GM13977 (cell line): Measurements from ENCODE around the gene EEF2.

Experiments used
- DNase-seq: peaks from one replicate; pipeline ENCODE4 v3.0.0; 2012; ENCODE audit warnings: low spot score
- in situ Hi-C: fragments of 300-500 bp; cut with MboI; formaldehyde crosslinking; loops from one replicate; pipeline ENCODE4 v1.12.0; 2022; ENCODE audit warnings: low sequenced_read_pairs, low pct_unique_long_range_greater_than_20kb, mixed read lengths, inconsistent platforms; ENCODE audit not compliant: unreplicated experiment
- TF ChIP-seq, protein P1 (sequence below): IDR thresholded peaks from 2 replicates; pipeline ENCODE4 v1.5.1; 2012; ENCODE audit warnings: mild to moderate bottlenecking, control low read depth; ENCODE audit not compliant: insufficient read depth; ENCODE audit errors: extremely low read depth, missing control alignments

EEF2 gene

DNA sequence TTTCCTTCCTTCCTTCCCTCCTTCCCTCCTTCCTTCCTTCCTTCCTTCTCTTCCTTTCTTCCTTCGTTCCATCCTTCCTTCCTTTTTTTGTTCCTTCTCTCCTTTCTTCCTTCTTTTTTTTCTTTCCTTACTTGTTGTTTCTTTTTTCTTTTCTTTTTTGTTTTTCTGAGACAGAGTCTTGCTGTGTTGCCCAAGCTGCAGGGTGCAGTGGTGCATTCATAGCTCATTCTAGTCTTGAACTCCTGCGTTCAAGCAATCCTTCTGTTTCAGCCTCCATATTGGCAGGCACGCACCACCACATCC is 5.5 kb upstream of the EEF2 start:
- in situ Hi-C loops = no loop called here
- TF ChIP-seq, protein P1, sequence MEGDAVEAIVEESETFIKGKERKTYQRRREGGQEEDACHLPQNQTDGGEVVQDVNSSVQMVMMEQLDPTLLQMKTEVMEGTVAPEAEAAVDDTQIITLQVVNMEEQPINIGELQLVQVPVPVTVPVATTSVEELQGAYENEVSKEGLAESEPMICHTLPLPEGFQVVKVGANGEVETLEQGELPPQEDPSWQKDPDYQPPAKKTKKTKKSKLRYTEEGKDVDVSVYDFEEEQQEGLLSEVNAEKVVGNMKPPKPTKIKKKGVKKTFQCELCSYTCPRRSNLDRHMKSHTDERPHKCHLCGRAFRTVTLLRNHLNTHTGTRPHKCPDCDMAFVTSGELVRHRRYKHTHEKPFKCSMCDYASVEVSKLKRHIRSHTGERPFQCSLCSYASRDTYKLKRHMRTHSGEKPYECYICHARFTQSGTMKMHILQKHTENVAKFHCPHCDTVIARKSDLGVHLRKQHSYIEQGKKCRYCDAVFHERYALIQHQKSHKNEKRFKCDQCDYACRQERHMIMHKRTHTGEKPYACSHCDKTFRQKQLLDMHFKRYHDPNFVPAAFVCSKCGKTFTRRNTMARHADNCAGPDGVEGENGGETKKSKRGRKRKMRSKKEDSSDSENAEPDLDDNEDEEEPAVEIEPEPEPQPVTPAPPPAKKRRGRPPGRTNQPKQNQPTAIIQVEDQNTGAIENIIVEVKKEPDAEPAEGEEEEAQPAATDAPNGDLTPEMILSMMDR = no peak
- no peak for DNase-seq

- in situ Hi-C loops = no loop called here
- TF ChIP-seq, protein P1 = peak; percentile 85
Observed at GRCh38 chr19:3987619-3988371, 2.5 kb upstream of the EEF2 start.

GRCh38 chr19:3986260-3987041 is 1.2 kb upstream of the EEF2 start:
- TF ChIP-seq, protein P1 = peak; percentile 59
- in situ Hi-C loops = no loop called here
- DNase-seq = peak; percentile 65

More at GRCh38 chr19:3987619-3988371, 2.5 kb upstream of the EEF2 start:
- peak; percentile 87 for DNase-seq

DNA sequence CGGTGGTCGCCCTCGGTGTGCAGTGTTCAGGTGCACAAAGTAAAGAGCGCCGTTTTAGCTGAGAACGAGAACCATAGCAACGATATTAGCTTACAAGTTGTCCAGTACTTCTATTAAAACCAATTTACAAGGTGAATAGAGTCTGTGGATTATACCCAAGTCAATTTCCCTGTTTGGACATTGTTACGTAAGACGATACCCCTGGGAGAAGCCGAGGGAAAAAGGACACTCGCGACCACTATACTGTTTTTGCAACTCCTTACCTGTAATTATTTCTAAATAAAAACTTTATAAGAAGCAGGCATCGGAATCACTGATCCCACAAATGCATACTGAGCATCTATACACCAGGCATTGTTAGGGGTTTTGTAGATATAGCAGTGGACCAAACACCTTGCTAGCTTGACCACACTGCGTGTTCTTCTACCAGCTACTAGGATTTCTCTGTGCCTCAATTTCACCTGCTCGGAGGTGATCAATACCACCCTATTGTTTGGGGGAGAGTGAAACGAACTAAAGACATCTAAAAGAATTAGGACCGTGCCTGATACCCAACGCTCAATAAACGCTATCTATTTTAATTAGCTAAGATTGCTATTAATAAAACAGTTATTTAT is 488 bp upstream of the EEF2 start:
- TF ChIP-seq, protein P1 = no peak
- DNase-seq = no peak
- in situ Hi-C loops = no loop called here

DNA sequence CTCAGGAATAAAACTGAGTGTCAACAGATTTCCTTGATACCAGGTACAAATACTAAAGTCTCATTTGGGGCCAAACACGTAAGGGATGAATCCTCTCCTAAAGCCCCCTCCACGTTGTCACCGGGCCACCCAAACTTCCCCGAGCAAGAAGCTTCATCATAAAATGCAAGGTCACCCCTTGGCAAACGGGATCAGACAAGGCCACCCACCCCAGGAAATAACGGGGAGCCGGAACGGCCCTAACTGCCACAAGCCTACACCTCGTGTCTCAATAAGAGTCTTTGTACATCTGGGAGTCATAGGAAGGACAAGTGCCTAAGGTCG is 717 bp downstream of the EEF2 start:
- TF ChIP-seq, protein P1 = no peak
- no peak for DNase-seq
- in situ Hi-C loops = no loop called here

- DNase-seq = no peak
- in situ Hi-C loops = no loop called here
Observed at GRCh38 chr19:3983936-3984583, 1.2 kb downstream of the EEF2 start.

More at GRCh38 chr19:3983936-3984583, 1.2 kb downstream of the EEF2 start:
- TF ChIP-seq, protein P1 = no peak
